HG02798 (cell line): ENCODE measurements around the gene SBNO2.

ENCODE experiments used
- ATAC-seq: cut with Tn5 transposase; IDR thresholded peaks from one replicate; pipeline ENCODE4 v1.9.1; 2021; ENCODE audit warnings: mild to moderate bottlenecking; ENCODE audit not compliant: unreplicated experiment, poor library complexity

Gene SBNO2, protein sequence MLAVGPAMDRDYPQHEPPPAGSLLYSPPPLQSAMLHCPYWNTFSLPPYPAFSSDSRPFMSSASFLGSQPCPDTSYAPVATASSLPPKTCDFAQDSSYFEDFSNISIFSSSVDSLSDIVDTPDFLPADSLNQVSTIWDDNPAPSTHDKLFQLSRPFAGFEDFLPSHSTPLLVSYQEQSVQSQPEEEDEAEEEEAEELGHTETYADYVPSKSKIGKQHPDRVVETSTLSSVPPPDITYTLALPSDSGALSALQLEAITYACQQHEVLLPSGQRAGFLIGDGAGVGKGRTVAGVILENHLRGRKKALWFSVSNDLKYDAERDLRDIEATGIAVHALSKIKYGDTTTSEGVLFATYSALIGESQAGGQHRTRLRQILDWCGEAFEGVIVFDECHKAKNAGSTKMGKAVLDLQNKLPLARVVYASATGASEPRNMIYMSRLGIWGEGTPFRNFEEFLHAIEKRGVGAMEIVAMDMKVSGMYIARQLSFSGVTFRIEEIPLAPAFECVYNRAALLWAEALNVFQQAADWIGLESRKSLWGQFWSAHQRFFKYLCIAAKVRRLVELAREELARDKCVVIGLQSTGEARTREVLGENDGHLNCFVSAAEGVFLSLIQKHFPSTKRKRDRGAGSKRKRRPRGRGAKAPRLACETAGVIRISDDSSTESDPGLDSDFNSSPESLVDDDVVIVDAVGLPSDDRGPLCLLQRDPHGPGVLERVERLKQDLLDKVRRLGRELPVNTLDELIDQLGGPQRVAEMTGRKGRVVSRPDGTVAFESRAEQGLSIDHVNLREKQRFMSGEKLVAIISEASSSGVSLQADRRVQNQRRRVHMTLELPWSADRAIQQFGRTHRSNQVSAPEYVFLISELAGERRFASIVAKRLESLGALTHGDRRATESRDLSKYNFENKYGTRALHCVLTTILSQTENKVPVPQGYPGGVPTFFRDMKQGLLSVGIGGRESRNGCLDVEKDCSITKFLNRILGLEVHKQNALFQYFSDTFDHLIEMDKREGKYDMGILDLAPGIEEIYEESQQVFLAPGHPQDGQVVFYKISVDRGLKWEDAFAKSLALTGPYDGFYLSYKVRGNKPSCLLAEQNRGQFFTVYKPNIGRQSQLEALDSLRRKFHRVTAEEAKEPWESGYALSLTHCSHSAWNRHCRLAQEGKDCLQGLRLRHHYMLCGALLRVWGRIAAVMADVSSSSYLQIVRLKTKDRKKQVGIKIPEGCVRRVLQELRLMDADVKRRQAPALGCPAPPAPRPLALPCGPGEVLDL (N-terminal part only)

DNA sequence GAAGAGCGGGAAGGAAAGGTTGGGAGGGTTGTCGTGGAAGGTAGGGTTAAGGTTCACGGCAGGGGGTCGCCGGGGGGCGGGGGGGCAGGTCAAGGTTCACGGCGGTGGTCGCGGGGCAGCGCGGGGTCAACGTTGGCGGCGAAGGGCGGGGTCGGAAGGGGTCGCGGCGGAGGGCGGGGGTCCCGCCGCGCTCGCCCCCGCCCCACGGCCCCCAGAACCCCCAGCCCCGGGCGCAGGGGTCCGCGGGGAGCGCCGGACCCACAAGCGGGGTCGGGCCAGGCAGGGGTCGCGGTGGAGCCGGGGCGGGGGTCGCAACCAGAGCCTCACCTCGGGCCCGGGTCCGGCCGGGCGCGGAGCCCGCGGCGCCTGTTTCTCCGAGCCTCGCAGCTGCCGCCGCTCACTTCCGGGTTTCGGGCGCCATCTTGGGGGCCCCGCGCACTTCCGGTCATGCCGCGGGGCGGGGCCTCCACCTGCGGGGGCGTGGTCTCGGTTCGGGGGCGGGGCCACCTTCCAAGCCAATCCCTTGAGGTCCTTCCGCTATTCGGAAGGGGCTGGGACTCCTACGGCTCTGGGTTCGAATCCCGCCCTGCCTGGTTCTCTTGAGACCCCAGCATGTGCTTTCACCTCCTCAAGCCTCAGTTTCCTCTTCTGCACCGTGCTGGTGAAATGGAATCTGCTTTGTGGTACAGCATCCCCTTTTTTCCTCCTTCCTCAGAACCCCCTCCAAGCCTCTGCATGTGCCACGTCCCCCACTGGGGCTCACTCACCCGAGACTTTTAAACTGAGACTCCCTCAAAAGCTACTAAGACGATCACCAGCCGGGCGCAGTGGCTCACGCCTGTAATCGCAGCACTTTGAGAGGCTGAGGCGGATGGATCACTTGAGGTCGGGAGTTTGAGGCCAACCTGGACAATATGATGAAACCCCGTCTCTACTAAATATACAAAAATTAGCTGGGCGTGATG, at the start of gene SBNO2:
SBNO2 (minus strand) TSS at position 424 of the 965 bp plus-strand sequence. CDS start 19,992 bp downstream, outside the sequence.
- peak; percentile 82 for ATAC-seq

DNA sequence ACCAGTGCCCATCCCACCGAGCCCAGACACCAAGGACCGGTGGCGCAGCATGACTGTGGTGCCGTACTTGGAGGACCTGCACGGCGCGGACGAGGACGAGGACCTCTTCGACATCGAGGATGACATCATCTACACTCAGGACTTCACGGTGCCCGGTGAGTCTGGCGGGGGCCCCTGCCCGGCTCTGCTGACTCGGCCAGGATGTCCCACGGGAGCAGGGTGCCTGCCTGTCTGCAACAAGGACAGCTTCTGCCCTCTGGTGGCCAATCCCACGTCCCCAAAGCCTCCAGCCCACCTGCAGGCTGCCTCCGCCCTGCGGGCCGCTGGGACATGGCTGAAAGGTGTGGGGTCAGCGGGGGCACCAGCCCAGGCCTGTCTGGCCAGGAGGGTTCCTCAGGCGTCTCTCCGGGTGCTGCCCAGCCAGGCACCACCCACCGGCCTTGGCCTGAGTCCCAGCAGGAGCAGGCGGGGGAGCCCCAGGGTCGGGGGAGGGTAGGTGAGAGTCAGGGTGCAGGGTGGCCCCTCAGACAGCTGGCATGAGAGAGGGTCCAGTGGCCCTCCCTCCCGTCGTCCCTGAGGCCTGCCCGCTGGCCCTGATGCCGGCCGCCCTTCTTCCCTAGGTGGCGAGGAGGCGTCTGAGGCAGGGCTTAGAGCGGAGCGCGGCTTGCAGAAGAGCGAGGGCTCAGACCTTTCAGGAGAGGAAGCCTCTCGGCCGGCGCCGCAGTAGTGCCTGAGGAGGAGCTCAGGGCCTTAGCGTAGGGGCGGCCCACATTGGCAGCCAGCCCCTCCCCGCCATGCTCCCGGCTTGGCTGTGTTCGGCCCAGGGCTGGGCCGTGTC, 49.2 kb upstream of the SBNO2 start:
- ATAC-seq, result no peak

DNA sequence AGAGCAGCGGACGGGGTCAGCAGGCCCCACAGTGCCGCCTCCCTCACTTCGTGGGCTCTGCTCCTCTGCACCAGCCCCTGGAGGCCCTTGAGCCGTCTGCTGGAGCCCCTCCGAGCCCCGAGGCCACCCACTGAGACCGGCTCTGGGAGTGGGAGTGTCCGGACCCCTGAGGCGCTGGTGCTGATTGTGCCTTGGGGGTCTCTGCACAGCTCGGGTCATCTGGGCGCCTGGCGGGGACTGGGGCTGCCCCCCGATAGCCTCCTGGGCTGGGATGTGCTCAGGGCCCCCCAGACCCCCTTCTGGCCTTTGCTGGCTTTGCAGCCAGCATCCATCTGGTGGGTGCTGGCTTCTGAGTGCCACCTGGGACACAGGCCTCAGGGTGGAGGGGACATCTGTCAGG, 48.3 kb upstream of the SBNO2 start:
- no peak for ATAC-seq

DNA sequence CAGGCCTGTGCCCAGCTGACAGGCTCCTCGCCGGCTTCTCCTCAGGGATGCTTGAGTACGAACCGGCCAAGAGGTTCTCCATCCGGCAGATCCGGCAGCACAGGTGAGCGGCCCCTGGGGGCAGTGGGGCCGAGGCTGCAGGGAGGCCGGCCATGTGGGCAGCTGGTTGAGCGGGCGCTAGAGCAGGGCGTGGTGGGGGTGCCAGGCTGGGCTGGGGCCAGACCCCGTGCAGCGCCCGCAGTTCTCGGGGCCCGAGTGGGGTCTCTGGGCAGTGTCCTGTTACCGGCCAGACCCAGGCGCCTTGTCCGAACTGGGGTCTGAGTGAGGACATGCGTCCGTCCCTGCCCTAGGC, 47.8 kb upstream of the SBNO2 start:
- ATAC-seq, result no peak

DNA sequence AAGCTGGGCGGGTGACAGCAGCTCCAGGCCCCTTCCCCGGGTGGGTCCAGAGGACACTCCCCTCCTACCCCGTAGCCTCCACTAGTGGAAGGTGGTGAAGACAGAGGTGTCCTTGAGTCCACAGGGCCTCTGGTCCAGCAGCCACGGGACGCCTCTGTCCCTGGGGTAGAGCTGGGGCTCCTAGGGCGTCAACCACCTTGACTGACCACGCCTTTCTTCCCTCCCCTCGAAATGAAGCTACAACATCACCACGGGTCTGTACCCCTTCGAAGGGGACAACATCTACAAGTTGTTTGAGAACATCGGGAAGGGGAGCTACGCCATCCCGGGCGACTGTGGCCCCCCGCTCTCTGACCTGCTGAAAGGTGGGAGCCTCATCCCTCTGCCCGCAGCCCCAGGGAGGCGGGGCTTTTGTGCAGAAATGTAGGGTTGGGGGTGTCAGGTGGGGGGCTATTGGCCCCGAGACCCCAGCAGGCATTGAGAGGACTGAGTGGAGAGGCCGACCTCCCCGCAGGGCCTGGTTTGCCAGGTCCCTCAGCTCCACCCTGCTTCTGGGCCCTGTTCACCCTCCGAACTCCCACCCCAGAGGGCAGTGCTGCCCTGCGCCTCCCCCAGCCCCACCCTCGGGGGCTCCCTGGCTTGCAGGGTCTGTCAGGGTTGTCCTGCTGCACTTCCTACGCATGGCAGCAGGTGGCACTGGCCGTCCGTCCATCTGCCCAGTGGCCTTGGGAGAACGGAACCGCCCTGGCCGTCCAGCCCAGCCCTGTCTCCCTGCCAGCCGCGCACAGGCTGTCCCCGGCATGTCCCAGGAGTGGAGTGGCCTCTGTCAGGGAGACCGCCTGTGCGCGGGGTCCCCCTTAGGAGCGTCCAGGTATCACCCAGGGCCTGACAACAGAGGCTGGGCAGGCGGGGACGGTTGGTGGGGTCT, 47.2 kb upstream of the SBNO2 start:
- no peak for ATAC-seq

DNA sequence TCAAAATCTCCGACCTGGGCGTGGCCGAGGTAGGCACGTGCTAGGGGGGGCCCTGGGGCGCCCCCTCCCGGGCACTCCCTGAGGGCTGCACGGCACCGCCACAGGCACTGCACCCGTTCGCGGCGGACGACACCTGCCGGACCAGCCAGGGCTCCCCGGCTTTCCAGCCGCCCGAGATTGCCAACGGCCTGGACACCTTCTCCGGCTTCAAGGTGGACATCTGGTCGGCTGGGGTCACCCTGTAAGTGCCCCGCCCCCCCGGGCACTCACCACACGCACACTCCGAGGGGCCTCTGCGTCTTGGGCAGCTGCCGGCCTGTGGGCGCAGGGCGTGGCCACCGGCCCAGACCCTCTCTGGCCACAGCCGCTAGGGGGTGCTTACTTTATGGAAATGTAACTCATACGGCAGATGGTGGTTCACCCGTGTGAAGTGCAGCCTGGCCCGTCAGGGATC, 46.4 kb upstream of the SBNO2 start:
- no peak for ATAC-seq

DNA sequence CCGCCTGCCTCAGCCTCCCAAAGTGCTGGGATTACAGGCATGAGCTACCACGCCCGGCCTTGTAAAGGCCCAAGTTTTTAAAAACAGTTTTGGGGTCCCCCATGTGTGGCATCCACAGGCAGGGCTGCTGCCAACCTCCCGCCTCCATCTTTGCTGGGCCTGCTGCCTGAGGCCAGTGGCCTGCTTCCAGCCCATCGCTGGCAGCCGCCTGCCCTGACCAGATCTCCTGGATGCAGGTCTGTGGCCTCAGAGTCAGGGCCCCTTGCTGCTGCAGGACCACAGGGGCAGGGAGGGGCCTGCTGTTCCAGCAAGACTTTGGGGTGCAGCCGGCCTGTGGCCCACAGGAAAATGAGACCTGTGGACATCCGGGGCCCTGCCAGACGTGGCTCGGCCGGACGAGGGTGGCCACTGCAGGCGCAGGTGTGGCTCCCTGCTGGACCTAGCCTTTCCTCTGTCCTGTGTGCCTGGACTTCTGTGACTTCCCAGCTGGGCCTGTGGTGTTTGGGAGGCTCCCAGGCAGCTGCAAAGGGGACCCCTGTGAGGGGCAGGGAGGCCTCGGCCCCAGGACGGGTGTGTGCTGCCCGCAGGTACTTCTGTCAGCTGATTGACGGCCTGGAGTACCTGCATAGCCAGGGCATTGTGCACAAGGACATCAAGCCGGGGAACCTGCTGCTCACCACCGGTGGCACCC, 45.9 kb upstream of the SBNO2 start:
- ATAC-seq, result no peak

DNA sequence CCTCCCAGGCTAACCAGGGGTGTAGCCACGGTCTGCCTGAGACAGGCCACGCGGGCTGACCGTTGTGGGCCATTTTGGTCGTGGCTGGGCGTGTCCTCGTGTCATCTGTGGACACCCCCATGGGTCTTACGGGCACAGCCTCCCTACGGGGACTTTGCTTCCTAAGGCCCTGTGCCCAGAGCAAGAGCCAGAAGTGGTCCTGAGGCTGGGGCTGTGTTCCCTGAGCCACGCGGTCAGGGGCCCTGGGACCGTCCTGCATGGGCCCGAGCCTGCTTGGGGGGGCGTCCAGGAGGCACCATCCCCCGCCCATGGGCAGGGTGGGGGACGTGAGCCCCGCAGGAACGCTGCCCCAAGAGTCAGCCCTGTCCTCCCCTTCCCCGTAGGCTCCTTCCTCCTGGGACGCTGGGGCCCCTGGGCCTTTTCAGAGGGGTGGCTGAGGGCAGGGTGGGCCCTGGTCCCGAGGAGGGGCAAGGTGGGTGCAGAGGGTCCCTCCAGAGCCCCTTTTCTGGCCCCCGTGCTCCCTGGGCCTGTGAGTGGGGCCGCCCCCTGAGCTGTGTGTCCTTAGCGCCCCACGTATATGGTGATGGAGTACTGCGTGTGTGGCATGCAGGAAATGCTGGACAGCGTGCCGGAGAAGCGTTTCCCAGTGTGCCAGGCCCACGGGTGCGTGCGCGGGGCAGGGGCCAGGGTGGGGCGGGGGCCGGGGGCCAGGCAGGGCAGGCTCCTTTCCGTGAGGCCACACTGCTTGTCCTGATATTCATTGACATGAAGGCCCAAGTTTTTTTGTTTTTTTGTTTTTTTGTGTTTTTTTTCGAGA, 44.9 kb upstream of the SBNO2 start:
- no peak for ATAC-seq

DNA sequence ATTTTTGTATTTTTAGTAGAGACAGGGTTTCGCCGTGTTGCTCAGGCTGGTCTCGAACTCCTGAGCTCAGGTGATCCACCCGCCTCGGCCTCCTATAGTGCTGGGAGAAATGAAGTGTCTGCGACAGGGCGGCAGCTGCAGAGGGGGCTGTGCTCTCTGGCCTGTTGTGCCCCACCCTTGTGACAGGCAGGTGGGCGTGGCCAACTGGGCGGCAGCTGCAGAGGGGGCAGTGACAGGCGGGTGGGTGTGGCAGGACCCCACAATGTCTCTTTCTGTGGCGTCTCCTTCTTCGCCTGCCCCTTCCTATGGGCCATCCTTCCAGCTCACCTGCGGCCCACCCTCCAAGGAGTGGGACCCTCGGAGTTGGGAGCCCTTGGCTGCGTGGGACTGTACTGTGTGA, 43.3 kb upstream of the SBNO2 start:
- no peak for ATAC-seq

DNA sequence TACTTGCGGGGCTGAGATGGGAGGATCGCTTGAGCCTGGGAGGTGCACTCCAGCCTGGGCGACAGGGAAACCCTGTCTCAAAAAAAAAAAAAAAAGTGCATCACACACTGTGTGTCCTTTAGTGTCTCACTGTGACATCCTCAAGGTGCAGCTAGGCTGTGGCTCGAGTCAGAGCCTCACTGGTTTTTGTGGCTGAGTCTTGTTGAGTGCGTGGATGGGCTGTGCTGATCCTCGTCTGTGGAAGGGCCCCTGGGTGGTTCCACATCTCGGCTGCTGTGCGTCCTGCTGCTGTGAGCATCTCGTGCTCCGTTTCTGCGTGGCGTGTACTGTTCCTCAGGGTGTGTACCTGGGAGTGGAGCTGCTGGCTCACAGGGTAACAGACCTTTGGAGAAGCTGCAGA, 42.7 kb upstream of the SBNO2 start:
- ATAC-seq, result no peak

DNA sequence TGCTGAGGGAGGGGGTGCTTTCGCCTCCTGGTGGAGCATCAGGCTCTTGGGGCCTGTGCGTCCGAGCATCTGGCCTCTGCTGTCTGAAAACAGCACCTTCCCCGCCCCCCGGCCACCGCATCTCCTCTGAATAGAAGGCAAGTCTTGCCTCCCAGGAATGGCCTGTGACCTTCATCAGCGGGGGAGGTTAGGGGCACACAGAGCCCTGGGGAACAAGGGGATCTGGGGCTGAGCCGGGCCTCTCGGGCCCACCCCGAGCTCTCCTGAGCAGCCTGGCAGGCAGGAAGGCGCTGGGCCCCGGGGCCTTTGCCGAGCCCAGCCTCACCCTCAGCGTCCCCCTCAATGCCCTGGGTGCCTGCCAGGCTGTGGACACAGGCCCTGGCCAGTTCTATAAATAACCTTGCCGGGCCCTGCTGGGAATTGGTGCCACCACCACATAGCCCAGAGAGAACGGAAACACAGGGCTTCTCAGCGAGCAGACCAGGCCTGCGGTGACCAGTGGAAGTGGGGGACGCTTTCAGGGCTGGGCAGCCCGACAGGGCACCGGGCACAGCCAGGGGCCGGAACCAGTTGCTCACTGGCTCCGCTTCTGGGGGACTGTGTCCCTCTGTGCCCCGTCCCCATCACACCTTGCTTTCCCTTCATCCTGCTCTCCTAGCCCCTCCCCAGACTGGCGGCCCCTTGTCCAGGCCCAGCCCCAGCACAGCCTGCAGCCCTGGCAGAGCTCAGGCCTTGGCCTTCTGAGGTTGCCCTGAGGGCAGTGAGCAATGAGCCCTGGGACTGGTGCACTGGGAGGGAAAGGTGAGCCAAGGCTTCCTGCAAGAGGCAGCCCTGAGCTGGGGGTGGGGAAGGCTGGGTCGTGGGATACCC, 41.0 kb upstream of the SBNO2 start:
- no peak for ATAC-seq

DNA sequence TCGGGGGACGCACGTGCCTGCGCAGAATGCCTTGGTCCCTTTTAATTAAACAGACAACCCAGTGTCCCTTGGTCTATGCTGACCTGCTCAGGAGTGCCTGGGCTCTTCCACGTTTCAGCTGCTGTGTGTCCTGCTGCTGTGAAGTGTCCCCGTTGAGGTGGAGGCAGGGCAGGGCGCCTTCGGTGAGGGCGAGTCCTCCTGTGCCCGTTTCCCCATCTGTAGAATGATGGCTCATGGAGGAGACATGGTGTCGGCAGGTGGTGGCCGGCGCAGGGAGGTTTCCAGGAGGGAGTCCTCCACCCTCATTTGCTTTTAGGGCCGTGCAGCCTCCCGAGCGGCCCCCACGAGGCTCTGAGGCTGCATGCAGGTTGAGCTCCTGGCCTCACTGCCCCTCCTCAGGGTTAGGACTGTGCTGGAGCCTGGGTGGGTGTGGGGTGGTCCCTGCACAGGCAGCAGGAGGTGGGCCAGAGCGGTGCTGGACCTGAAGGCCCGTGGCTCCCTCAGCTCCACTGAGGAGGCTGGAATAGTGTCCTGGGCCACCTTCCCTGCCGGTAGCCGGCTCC, 40.3 kb upstream of the SBNO2 start:
- ATAC-seq, result no peak

DNA sequence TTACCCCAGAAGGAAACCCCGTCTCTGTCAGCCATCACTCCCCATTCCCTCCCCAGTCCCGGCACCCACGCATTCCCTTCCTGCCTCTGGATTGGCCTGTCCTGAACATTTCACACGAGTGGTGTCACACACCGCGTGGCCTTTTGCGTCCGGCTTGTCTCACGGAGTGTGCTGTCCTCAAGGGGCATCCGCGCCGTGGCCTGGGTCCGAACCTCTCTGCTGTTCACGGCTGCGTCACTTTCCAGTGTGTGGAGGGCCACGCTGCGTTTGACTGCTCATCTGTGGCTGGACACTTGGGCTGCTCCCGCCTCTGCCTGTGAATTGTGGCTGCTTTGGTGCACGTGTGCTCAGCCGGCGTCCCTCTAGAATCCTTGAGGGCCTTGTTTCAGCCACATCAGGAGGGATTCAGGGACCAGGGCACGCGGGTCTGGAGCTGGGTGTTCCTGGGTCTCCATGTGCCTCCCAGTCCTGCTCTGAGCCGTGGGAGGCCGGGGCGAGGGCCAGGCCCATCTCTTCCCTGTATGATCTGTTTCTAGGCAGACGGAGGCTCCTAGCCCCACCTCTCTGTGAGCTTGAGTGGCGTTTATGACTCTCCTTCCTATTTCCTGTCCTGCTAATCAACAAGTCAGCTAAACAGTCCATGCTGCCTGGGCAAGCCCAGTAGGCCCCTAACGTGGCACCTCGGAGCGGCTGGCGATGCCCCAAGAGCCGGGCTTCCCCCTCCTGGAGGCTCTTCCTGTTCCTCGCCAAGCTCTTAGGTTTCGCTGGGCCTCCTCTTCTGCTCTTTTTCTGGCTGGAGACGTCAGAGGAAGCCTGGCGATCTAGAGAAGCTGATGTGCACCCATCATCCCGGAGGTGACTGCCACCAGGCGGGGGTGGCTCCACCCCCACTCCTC, 39.6 kb upstream of the SBNO2 start:
- no peak for ATAC-seq
